ENCODE data around the gene WDR87.

GRCh38 chr19:37936886-37937285, 30.5 kb upstream of the WDR87 start:
- TF ChIP-seq CTCF (IDR thresholded peaks at IDR 0.05) (no peak), EZH2phosphoT487 (IDR thresholded peaks at IDR 0.05) (no peak), EZH2 (IDR thresholded peaks at IDR 0.05) (no peak)

Measured in neural progenitor cell (in vitro differentiated cells).